GM18861 (cell line): ENCODE results near the gene UMODL1.
A peak's percentile ranks its signal among the peaks of the same experiment; 100 is the strongest.

Experiments used
- ATAC-seq: cut with Tn5 transposase; IDR thresholded peaks from one replicate; pipeline ENCODE4 v1.9.1; 2021; ENCODE audit not compliant: unreplicated experiment

UMODL1 gene

DNA sequence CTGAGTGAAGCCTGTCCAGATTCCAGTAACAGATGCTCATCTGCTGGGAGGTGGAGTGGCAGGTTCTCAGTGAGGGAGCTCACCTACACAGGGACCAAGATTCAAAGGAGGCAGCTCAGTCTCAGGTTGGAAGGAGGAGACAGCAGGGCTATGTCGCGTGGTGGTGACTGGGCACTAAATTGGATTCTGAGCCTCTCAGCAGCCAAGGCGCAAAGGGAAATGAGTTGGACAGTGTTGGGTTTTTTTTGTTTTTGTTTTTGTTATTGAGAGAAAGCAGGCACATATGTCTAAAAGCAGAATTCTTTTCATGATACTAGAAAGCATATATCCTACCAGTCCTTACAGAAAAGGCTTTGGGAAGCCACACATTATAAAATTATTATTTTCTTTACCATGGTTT lies 26.2 kb downstream of the UMODL1 start:
- ATAC-seq = no peak

GRCh38 chr21:42097860-42098454 lies 26.8 kb downstream of the UMODL1 start:
- ATAC-seq = no peak

DNA sequence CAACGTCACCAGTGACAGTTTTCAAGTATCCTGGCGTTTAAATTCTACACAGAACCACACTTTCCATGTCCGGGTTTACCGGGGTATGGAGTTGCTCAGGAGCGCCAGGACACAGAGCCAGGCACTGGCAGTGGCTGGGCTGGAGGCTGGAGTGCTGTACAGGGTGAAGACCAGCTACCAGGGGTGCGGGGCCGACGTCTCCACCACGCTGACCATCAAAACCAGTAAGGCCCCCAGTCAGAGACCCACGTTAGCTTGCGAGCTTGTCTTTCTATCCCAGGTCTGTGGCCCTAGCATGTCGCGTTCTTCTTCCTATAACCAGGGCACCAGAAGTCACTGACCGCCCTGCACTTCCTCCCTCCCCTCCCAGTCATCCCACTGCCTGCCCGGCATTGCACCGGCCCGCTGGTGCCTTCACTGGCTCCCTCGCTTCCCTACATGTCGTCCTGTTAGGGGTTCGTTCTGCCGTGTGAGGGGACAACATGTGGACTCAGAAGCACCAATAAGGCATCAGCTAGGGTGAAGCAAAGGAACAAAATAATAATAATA lies 27.9 kb downstream of the UMODL1 start:
- ATAC-seq = no peak

DNA sequence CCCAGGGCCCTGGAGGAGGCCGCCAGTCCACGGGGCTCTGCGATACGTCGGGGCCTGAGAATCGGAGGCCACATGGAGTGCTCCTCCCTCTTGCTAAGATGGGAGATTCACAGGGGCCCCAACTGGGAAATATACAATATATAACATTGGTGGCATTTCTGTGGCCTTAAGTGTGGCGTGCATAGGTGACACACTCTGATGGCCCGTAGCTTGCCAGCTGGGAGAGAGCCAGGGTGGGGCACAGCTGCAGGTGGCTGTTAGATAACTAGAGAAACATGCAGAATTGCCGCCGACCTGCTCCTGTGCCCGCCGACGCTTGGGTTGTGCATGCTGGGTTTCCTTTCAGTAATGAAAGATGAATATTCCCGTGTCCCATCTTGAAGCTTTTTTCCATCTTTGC lies 30.1 kb downstream of the UMODL1 start:
- ATAC-seq = no peak

DNA sequence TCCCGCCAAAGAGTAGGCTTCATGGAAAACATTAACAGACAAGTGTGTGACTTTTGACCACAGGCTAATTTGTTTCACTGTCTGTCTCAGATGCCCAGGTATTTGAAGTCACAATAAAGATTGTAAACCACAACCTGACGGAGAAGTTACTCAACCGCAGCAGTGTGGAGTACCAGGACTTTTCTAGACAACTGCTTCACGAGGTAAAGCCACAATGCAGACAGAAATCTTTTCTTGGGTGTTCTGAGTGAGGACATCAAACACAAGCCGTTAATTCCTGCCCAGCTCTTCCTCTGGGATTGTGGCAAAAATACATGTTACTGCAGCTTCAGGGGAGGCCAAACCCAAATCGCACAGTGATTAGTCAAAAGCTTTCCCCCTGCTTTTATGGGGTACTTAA lies 31.0 kb downstream of the UMODL1 start:
- ATAC-seq = no peak

DNA sequence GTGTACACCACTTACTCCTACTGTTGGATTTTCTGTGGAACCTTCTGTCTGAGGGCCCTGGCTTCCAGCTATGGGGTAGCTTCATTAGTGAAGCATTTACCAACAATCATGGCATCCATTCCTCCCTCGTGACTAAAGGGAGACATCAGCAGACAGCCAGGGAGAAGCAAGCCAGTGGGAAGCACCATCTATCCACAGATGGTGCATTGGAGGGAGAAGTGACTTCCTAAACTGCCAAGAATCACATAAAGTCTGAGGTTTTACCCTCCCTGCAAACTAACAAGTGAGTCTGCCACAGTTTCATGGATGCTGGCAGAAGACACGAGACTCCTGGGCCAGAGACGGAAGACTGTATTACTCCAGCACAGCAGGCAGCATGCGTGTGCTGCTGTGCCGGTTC lies 31.4 kb downstream of the UMODL1 start:
- no peak for ATAC-seq

GRCh38 chr21:42102991-42103390 lies 31.9 kb downstream of the UMODL1 start:
- no peak for ATAC-seq

GRCh38 chr21:42103843-42104242 lies 32.7 kb downstream of the UMODL1 start:
- ATAC-seq = no peak

GRCh38 chr21:42105476-42106315 lies 34.6 kb downstream of the UMODL1 start:
- no peak for ATAC-seq

- ATAC-seq = no peak
Measured at GRCh38 chr21:42106425-42106824, 35.3 kb downstream of the UMODL1 start.

DNA sequence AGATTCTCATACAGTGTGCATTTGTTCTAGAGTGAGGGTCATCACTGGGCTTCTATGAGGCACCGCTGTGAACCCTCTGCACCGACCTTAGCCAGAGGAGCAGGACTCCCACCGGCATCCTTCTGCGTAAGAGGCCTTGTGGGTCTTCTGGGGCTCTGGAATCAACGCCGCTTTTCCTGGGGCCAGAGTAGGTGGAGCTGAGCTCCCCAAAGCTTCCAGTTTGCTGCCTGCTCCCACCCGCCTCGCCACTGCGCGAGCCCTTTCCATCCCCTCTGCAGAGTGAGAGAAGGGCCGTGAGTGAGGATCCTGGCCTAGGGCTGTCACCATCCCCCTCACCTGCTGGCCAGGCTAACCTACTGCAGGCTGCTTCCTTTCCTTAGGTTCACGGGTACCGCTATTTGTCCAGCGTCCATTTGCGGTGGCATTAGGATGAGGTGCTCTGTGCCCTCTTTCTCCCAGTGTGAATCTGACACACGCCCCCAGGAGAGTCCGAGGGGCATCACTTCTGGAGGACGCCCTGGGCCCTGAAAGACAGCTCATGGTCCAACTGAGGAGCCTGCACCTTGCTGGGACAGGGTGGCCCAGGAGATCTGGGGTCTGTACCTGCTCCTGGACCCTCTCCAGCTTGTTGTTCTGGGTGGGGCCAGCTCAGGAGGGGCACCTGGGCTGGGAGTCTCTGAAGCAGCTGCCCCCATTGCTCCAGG lies 36.2 kb downstream of the UMODL1 start:
- no peak for ATAC-seq

DNA sequence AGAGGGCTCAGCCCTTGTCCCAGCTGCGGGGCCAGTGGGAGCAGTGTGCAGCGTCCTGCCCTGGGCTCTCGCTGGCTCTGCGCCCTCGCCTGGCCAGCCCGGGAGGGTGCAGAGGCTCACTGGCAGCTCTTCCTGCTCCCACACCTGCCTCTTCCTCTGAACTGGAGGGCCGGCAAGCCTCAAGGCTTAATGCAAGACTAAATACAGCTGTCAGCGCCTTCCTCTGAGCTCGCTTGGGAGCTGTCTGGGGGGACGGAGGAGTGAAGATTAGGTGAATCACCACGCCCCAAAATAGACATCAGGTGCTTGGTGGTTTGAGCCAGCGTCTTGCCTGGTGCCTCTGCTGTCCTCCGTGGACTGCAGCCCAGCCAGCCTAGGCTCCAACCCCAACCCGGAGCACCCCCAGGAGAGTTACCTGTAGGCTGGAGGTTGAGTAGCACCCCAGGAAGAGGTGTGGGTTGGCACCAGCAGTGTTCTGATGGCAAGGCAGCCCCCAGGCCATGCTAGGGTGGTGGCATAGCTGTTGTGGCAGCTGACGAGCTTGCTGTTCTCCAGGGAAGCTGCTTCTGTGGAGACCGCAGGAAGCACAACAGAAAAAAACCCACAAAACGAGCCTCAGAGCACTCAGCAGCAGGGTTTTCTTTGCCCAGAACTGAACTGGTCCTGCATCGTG lies 36.9 kb downstream of the UMODL1 start:
- ATAC-seq = peak; percentile 85

DNA sequence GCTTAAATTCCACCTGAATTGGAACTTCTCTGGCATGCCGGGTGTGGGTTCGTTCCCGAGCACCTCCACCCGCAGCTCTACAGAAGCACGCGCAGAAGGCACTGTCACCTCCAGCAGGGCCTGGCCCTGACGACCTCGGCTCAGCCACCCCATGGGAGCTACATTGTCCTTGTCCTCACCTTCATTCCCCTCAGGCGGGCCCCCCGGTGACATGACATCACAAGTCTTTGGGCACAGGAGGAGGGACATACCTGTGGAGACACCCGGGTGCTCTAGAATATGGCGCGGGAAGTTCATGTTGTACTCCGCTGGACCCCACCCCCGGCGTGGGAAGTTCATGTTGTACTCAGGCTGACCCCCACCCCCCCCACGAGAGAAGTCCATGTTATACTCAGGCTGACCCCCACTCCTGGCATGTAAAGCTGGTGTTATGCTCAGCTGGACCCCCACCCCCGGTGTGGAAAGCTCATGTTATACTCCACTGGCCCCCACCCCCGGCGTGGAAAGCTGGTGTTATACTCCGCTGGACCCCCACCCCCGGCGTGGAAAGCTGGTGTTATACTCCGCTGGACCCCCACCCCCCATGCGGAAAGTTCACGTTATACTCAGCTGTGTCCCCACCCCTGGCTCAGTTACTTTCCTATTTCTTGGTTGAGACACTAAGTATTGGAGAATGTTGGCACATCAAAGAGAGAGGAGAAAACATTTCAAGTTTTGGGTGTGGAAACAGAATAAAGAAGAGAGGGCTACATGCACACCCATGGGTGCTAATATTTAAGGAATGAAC lies 37.6 kb downstream of the UMODL1 start:
- ATAC-seq = no peak

DNA sequence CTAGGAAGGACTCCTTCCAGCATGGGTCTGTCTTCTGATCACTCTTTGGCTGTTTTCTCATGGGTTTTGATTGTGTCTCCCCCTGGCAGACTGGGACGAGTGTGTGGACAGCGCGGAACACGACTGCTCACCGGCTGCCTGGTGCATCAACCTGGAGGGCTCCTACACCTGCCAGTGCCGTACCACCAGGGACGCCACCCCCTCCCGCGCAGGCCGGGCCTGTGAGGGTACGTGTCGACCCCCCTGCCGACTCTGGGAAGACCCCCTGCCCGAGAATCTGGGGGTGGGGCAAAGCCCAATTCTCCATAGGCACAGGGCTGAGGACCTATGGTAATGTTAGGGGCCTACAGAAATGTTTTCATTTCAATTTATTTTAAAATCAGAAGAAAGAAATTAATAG lies 38.4 kb downstream of the UMODL1 start:
- no peak for ATAC-seq

GRCh38 chr21:42109873-42110525 lies 38.9 kb downstream of the UMODL1 start:
- ATAC-seq = no peak

DNA sequence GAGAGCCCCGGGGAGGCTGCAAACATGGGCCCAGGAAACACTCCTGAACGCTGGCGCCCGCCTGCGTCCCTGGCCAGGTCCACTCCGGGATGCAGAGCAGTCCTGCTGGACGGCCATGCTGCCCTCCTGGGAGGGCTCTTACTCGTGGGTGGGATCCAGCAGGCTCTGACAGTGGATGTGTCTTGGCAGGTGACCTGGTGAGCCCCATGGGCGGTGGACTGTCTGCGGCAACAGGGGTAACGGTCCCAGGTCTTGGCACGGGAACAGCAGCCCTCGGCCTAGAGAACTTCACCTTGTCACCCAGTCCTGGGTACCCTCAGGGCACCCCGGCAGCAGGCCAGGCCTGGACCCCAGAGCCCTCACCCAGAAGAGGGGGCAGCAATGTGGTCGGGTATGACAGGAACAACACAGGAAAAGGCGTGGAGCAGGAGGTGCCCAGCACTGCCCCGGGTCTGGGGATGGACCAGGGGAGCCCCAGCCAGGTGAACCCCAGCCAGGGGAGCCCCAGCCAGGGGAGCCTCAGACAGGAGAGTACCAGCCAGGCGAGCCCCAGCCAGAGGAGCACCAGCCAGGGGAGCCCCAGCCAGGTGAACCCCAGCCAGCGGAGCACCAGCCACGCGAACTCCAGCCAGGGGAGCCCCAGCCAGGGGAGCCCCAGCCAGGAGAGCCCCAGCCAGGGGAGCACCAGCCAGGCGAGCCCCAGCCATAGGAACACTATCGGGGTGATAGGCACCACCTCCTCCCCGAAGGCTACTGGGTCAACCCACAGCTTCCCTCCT lies 39.8 kb downstream of the UMODL1 start:
- no peak for ATAC-seq

GRCh38 chr21:42111470-42111743 lies 40.3 kb downstream of the UMODL1 start:
- no peak for ATAC-seq

DNA sequence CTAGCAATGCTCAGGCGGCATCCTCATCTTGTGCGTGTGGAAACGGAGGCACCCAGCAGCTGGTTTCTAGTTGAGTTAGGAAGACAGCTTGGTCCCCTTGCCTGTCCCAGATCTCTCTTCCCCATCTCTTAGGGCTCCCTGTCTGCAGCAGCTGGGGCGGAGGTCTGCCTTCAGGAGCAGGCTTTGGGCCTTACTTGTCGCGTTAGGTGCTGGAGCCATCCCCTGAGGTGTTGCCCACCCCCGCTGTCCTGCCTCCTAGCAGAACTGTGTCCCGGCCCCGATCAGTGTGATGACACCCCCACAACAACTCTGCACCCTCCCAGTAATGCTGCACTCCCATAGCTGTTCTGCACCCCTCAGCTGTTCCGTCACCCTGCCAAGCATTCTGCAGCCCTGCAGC lies 40.7 kb downstream of the UMODL1 start:
- ATAC-seq = no peak

GRCh38 chr21:42112238-42112637 lies 41.1 kb downstream of the UMODL1 start:
- no peak for ATAC-seq
